Heart right ventricle (tissue), 16 donors: Measurements from ENCODE around the gene ADAR. TPM values are rescaled to one million over a fixed set of nuclear protein-coding genes. Genes with fewer than 3 reads are reported as not detected.

Experiments
- ATAC-seq, 8 donors: fragments of 200-7000 bp; cut with Tn5 transposase; one replicate each; pipeline ENCODE4 v1.9.1; 2020; ENCODE audit warnings: mild to moderate bottlenecking in 8 of 8, moderate library complexity in 8 of 8, moderate number of reproducible peaks in 1 of 8
- DNase-seq, 2 donors: peaks; one replicate each; pipeline ENCODE4 v3.0.0-alpha.2; 2020
- H3K27ac ChIP-seq, 10 donors: fragments of 200-600 bp; sonication (generic) in 2 of 10; one replicate each; pipeline versions ENCODE4 v1.5.0 to v1.8.0; 2020 to 2022; ENCODE audit warnings: mild to moderate bottlenecking in 3 of 10
- H3K27me3 ChIP-seq, 7 donors: fragments of 200-600 bp; one replicate each; pipeline ENCODE4 v1.8.0; 2021 to 2022; ENCODE audit warnings: mild to moderate bottlenecking in 2 of 7
- H3K36me3 ChIP-seq, 9 donors: fragments of 200-600 bp; sonication (generic) in 1 of 9; one replicate each; pipeline versions ENCODE4 v1.5.0 to v1.8.0; 2020 to 2022; ENCODE audit warnings: mild to moderate bottlenecking in 2 of 9
- H3K4me1 ChIP-seq, 9 donors: fragments of 200-600 bp; sonication (generic) in 1 of 9; one replicate each; pipeline versions ENCODE4 v1.5.0 to v1.8.0; 2020 to 2022; ENCODE audit warnings: mild to moderate bottlenecking in 4 of 9
- H3K4me3 ChIP-seq, 10 donors: fragments of 200-600 bp; sonication (generic) in 2 of 10; one replicate each; pipeline versions ENCODE4 v1.5.0 to v1.8.0; 2020 to 2022; ENCODE audit warnings: mild to moderate bottlenecking in 7 of 10, moderate library complexity in 2 of 10
- H3K9me3 ChIP-seq, 11 donors: fragments of 200-600 bp in 10 of 11; sonication (generic) in 2 of 11; one replicate each; pipeline versions ENCODE4 v1.5.0 to v1.8.0; 2013 to 2022; ENCODE audit warnings: mild to moderate bottlenecking in 2 of 11, control low read depth in 1 of 11, moderate library complexity in 1 of 11
- CTCF ChIP-seq, 9 donors: fragments of 200-600 bp; sonication (generic) in 2 of 9; IDR thresholded peaks; one replicate each; pipeline versions ENCODE4 v1.5.0 to v1.8.0; 2021 to 2022; ENCODE audit warnings: antibody characterized with exemption in 9 of 9, mild to moderate bottlenecking in 5 of 9, moderate library complexity in 1 of 9
- WGBS, 2 donors: extraction: QIAGEN DNeasy Blood & Tissue Kit; methylation state at CpG; one replicate each; pipeline ENCODE4 v1.1.7; 2013; ENCODE audit warnings: inconsistent platforms in 1 of 2; 5-methylcytosine and 5-hydroxymethylcytosine counted together
- intact Hi-C, 10 donors: fragments of 100-400 bp; cut with DNase I; formaldehyde crosslinking; loops; one replicate each; pipeline versions ENCODE4 v1.11.1 to v1.14.2; 2022
- polyA plus RNA-seq, 2 donors: library from polyadenylated mRNA; stranded (reverse); fragments of 200-250 nt; gene quantifications; one replicate each; pipeline ENCODE4 v1.2.3, GENCODE V29; 2013
- total RNA-seq, 10 donors: library from RNA; stranded (reverse); fragmentation: NEBNext Ultra II Directional in 3 of 10; extraction: Animal tissue kit (Norgen Biotek cat#: 25700) in 3 of 10; gene quantifications; one replicate each; pipeline versions ENCODE4 v1.2.1 to v1.2.4, GENCODE V29; 2021 to 2023
- donor health status: Arrhythmogenic right ventricular cardiomyopathy.
- donor health status: ischemic (EF 13 %, LVEDD 7.1; RV severe dilation, severe dysfunction).
- donor health status: healthy with polysubstance abuse.
- donor health status: DM: no; HTN: yes; CAD: no.
- donor health status: DM: no; HTN: no; CAD: no.
- donor health status: ischemic (EF 25% LVEDD 6.9; RV normal size, moderate dysfunction).
- donor health status: ischemic (EF 25% LVEDD 5.7; RV mildly dilated, moderate dysfunction).
- donor health status: healthy.
- donor health status: DM: yes; HTN: yes; CAD: no.
- donor health status: Ischemic cardiomyopathy.
- donor health status: ischemic (EF 35%, LVEDD 5.7; RV mildly dilated, moderate dysfunction).
- donor health status: nonischemic (EF 11% LVEDD 7.7; RV severe dilation, severe dysfunction).
- donor health status: DM: yes; HTN: yes; CAD: no.
- donor health status: PGD.
- donor health status: ischemic (EF 29% LVEDD 5.4; RV normal size, mild dysfunction).
- donor health status: nonischemic (EF 23%, LVEDD 6.1; RV moderate dilation, normal function).

Gene ADAR
- total and polyA plus RNA-seq, 12 donors, result 15.4 to 103 (median 52.1) TPM

- Histone ChIP-seq H3K27ac (no peak overlapping the region), H3K27me3 (peaks cover 0 to 11% (median 0%) of the 10 kb centered on the region in 7 donors), H3K36me3 (no peaks in the 10 kb centered on the region), H3K9me3 (peaks cover 0 to 23% (median 0%) of the 10 kb centered on the region in 11 donors), H3K4me3 (no peak overlapping the region), H3K4me1 (no peaks in the 10 kb centered on the region)
- intact Hi-C loops, result no loop called here
- DNase-seq (no peak), ATAC-seq (no peak)
- TF ChIP-seq CTCF (IDR thresholded peaks at IDR 0.05), result no peak
- WGBS, 2 donors, result 86 to 89% methylated on average over 1 of the region's 1 CpG
Measured at GRCh38 chr1:154641534-154641933, 33.5 kb upstream of the ADAR start.

GRCh38 chr1:154639876-154640275, 31.9 kb upstream of the ADAR start:
- intact Hi-C loops, result no loop called here

GRCh38 chr1:154635171-154635570, 27.2 kb upstream of the ADAR start:
- H3K27me3 ChIP-seq, result peaks cover 0 to 52% (median 9%) of the 10 kb centered on the region in 7 donors
- intact Hi-C loops, result no loop called here
- H3K4me3 ChIP-seq, result no peak overlapping the region
- DNase-seq (no peak), ATAC-seq (no peak)
- WGBS, 2 donors, result 53 to 57% methylated on average over 2 of the region's 2 CpGs
- no peaks in the 10 kb centered on the region for H3K4me1 ChIP-seq
- H3K27ac ChIP-seq, result no peak overlapping the region
- peaks cover 0 to 20% (median 0%) of the 10 kb centered on the region in 11 donors for H3K9me3 ChIP-seq
- TF ChIP-seq CTCF (IDR thresholded peaks at IDR 0.05), result no peak
- no peaks in the 10 kb centered on the region for H3K36me3 ChIP-seq

More at GRCh38 chr1:154639876-154640275, 31.9 kb upstream of the ADAR start:
- Histone ChIP-seq H3K9me3 (peaks cover 0 to 23% (median 0%) of the 10 kb centered on the region in 11 donors), H3K27me3 (peaks cover 0 to 27% (median 9%) of the 10 kb centered on the region in 7 donors), H3K4me3 (no peak overlapping the region), H3K4me1 (no peaks in the 10 kb centered on the region), H3K36me3 (no peaks in the 10 kb centered on the region), H3K27ac (no peak overlapping the region)
- no peak for ATAC-seq
- TF ChIP-seq CTCF (IDR thresholded peaks at IDR 0.05), result no peak
- no peak for DNase-seq

GRCh38 chr1:154629675-154630073, 21.7 kb upstream of the ADAR start:
- Histone ChIP-seq H3K27ac (no peak overlapping the region), H3K36me3 (peaks cover 0 to 3% (median 0%) of the 10 kb centered on the region in 9 donors), H3K9me3 (peaks cover 0 to 15% (median 0%) of the 10 kb centered on the region in 11 donors), H3K4me1 (peaks cover 0 to 33% (median 17%) of the 10 kb centered on the region in 9 donors), H3K27me3 (peaks cover 0 to 32% (median 0%) of the 10 kb centered on the region in 7 donors), H3K4me3 (no peak overlapping the region)
- no peak for DNase-seq
- WGBS, 2 donors, result 0 to 42% methylated on average over 1 of the region's 1 CpG
- ATAC-seq, result no peak
- intact Hi-C loops, result no loop called here
- no peak for TF ChIP-seq CTCF (IDR thresholded peaks at IDR 0.05)
